ENCODE data around the gene C14orf119. TPM values are rescaled to one million over a fixed set of nuclear protein-coding genes. Genes with fewer than 3 reads are reported as not detected.

C14orf119 gene
- total RNA-seq, 1 experiment from 2014 or later: 65.1 TPM

- H4K91ac ChIP-seq (ENCODE audit: insufficient read length, low read depth, low read length): no peak overlapping the region
Observed at GRCh38 chr14:23112359-23113178, 17.3 kb downstream of the C14orf119 start.

More at GRCh38 chr14:23112359-23113178, 17.3 kb downstream of the C14orf119 start:
- Histone ChIP-seq H3K23ac (ENCODE audit: insufficient read length, low read depth, low read length) (no peak overlapping the region), H2BK5ac (ENCODE audit: insufficient read length, low read length) (no peak overlapping the region), H2BK120ac (ENCODE audit: low read depth, low read length, poor library complexity, severe bottlenecking) (no peak overlapping the region), H3K9ac (ENCODE audit: extremely low read depth, insufficient read length, low read length) (no peak overlapping the region), H3K18ac (ENCODE audit: insufficient read length, low read depth, low read length) (no peak overlapping the region), H4K5ac (ENCODE audit: insufficient read length, low read depth, low read length) (no peak overlapping the region), H2AFZ (ENCODE audit: low read length) (no peak overlapping the region), H2BK20ac (ENCODE audit: low read depth, low read length, poor library complexity, severe bottlenecking) (no peak overlapping the region), H4K8ac (replicated peaks; ENCODE audit: insufficient read length, low read depth, low read length) (no peak overlapping the region), H3K4ac (ENCODE audit: low read depth, low read length) (no peak overlapping the region), H3K79me1 (ENCODE audit: insufficient read depth, low read depth, low read length, poor library complexity, severe bottlenecking) (no peaks in the 10 kb centered on the region), H2AK5ac (ENCODE audit: insufficient read length, low read length) (no peak overlapping the region), H3K9me3 (ENCODE audit: control insufficient read depth, low read depth, low read length) (no peaks in the 10 kb centered on the region), H2BK12ac (ENCODE audit: insufficient read length, low read depth, low read length) (no peak overlapping the region), H3K23me2 (ENCODE audit: insufficient read length, low read depth, low read length, poor library complexity, severe bottlenecking) (no peaks in the 10 kb centered on the region), H3K14ac (ENCODE audit: insufficient read depth, low read length) (no peak overlapping the region), H3K4me2 (ENCODE audit: insufficient read depth, insufficient read length, low read length) (no peak overlapping the region), H3K79me2 (ENCODE audit: insufficient read depth, low read length) (no peaks in the 10 kb centered on the region), H3K27ac (ENCODE audit: insufficient read length, low read depth, low read length) (no peak overlapping the region), H3K27me3 (ENCODE audit: insufficient read depth, low read length) (no peaks in the 10 kb centered on the region), H2BK15ac (ENCODE audit: low read depth, low read length) (no peak overlapping the region), H3K4me1 (ENCODE audit: insufficient read depth, low read length) (peaks cover 2% of the 10 kb centered on the region; the same call in 1 of the 2 replicates), H3K56ac (ENCODE audit: insufficient read length, low read depth, low read length) (no peak overlapping the region), H3T11ph (ENCODE audit: low read length) (no peak overlapping the region), H4K20me1 (ENCODE audit: control insufficient read depth, insufficient read depth, insufficient read length) (no peaks in the 10 kb centered on the region)
- TF ChIP-seq, protein P1, sequence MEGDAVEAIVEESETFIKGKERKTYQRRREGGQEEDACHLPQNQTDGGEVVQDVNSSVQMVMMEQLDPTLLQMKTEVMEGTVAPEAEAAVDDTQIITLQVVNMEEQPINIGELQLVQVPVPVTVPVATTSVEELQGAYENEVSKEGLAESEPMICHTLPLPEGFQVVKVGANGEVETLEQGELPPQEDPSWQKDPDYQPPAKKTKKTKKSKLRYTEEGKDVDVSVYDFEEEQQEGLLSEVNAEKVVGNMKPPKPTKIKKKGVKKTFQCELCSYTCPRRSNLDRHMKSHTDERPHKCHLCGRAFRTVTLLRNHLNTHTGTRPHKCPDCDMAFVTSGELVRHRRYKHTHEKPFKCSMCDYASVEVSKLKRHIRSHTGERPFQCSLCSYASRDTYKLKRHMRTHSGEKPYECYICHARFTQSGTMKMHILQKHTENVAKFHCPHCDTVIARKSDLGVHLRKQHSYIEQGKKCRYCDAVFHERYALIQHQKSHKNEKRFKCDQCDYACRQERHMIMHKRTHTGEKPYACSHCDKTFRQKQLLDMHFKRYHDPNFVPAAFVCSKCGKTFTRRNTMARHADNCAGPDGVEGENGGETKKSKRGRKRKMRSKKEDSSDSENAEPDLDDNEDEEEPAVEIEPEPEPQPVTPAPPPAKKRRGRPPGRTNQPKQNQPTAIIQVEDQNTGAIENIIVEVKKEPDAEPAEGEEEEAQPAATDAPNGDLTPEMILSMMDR (conservative IDR thresholded peaks at IDR 0.05): no peak
- WGBS (ENCODE audit: extremely low coverage, insufficient read length, low lambda C conversion rate): 100% methylated on average over 1 of the region's 12 CpGs
- H3K9me3 Mint-ChIP-seq: peaks cover 8 to 9% of the 10 kb centered on the region in 2 experiments
- DNase-seq: no peak
- peaks cover 0 to 3% (median 0%) of the 10 kb centered on the region in 3 experiments; a peak in 1 of 7 replicates for H3K36me3 Mint-ChIP-seq (ENCODE audit: insufficient read depth in 1 of 3, low read depth in 3 of 3)
- H3K4me3 Mint-ChIP-seq: peak overlapping the region in 1 of 2 experiments; percentile 24; a peak in 1 of 5 replicates
- peaks cover 19 to 20% of the 10 kb centered on the region in 2 experiments for H3K4me1 Mint-ChIP-seq
- no peak overlapping the region for H3K27ac Mint-ChIP-seq
- peaks cover 26% of the 10 kb centered on the region for H3K27me3 Mint-ChIP-seq (ENCODE audit: low read depth)

Data from H9 (cell line).